Activated CD8-positive, alpha-beta memory T cell treated with anti-CD3 and anti-CD28 coated beads for 1 hour (primary cell): Measurements from ENCODE around the gene PPM1N.
A peak's percentile ranks its signal among the peaks of the same experiment; 100 is the strongest.

Experiments
- DNase-seq, 2 donors: peaks; one replicate each; pipeline ENCODE4 v3.0.0-alpha.2; 2020; ENCODE audit warnings: low read depth in 1 of 2; ENCODE audit errors: extremely low read depth in 1 of 2

PPM1N gene

GRCh38 chr19:45498411-45499195 is at the start of gene PPM1N:
Gene PPM1N, plus strand, starts transcription at chr19:45498443. Its CDS starts 30 bp downstream, at chr19:45498473.
- peak in 1 of 2 donors; percentile 60 for DNase-seq

DNA sequence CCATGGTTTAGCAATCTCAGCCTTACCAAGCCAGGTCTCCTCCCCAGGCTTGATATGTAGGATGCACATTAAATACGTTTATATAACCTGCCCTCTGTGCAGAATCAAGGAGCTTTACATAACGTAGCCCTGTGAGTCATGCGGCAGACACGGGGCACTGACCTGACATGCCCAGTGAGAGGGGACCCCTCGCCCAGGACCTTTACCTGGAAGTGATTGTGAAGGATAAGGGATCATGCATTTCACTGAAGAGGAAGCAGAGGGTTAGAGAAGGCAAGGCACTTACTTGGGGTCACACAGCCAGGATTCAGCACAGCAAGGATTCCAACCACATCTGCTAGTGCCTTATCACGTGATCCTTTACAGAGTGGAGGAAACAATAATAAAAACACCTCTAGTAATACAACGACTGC is 49.4 kb upstream of the PPM1N start:
- no peak for DNase-seq

DNA sequence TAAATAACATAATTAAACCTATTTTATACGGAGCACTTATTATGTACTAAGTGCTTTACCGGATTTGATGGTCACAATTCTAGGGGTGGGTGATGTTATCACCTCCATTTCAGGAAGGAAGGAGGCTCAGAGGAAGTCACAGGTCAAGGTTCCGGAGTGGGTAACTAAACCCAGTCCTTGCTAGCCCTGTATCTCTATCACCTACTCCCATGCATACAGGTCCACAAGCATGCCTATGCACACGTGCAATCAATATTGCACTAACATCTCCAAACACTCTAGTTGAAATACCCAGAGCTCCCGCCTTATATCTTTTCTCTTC is 48.3 kb upstream of the PPM1N start:
- no peak for DNase-seq

DNA sequence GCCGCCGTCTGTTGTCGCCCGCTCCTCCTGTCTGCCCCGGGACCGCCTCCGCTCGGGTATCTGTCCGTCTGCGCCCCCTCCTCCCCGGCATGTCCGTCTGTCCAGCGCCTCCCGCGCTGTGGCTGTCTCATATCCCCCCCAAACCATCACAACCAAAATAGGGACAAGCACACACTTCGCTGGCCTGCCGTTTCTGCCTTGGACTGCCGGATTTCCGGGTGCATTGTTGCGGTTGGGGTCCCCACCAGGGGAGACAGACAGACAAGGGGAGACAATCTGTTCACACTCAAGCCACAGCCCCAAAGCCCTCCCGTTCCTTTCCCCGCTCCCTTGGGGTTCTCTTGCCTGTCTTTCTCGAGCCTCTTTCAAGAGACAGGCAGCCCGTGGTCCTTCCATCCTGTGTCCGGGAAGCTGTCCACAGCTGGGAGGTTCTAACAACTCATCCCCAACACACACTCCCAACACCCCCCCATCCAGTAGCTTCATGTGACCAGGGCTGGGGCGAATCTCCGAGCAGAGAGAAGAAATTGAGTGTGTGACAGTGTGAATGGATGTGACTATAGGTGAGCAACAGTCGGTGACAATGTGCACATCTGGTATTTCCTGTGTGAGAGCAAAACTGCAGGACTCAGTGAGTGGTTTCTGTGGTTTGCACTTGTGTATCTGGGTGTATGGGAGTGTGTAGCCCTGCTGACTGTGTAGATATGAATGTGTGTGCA is 47.0 kb upstream of the PPM1N start:
- no peak for DNase-seq

DNA sequence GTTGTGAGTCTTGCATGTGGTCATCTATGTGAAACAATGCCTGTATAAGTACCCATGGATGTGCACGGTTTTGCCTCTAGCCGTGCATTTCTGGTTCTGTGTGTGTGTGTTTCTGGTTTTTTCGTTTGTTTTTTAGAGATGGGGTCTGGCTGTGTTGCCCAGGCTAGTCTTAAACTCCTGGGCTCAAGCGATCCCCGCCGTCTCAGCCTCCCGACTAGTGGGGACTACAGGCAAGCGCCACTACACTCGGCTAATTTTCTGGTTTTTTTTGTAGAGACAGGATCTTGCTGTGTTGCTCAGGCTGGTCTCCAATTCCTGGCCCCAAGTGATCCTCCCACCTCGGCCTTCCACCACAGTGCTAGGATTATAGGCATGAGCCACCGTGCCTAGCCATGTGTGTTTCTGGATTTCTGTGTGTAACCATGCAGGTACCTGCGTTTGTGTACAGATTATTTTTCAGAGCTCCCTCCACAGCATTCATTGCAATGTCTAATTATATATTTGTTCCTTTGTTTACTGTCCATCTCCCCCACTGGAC is 46.3 kb upstream of the PPM1N start:
- no peak for DNase-seq

GRCh38 chr19:45455707-45456499 is 42.3 kb upstream of the PPM1N start:
- DNase-seq = peak in 1 of 2 donors; percentile 50

DNA sequence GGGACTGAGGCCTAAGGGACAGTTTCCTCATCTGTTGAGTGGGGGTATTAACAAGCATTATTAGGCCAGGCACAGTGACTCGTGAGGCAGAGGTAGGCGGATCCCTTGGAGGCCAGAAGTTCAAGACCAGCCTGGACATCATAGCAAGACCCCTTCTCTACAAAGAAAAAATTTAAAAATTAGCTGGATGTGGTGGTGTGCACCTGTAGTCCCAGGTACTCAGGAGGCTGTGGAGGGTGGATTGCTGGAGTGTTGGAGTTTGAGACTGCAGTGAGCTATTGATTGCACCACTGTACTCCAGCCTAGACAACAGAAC is 41.8 kb upstream of the PPM1N start:
- DNase-seq = no peak

DNA sequence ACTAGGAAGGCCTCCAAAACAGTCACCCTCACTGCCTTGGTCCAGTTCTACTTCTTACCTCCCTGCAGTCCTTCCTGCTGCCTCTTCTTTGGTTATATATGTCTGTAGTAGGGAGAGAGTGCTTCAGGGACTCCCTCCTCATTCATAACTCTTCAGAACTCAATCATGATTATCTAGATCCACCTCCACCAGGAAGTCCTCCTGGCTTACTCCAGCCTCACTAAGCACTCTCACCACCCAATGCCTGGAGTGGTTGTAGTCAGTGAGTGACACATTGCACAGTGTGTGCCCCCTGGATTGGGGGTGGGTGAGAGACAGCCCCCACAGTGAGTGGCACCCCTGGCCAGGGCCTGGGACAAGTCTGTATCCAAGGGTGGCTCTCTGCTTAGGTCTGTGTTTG is 40.5 kb upstream of the PPM1N start:
- no peak for DNase-seq

DNA sequence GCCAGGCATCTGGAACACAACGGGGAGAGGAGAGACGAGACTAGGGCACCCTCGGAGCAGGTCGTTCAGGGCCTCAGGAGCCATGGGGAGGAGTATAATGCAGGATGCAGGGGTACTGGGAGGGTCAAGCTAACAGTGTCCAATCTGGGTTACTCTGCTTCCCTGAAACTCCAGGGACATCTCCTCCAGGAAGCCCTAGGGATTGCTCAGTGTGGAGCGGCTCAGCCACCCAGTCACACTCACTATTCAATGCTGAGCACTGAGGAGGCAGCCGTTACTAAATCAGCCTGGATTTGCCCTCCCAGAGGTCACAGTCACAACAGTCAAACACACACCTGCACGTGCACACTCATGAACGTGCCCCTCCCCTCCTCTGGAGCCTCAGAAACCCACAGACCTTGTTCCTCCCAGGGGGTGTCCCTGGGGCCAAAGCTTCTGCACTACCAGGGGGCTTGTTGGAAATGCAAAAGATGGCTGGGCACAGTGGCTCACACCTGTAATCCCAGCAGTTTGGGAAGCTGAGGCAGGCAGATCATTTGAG is 37.4 kb upstream of the PPM1N start:
- no peak for DNase-seq

GRCh38 chr19:45462174-45462573 is 36.1 kb upstream of the PPM1N start:
- no peak for DNase-seq

DNA sequence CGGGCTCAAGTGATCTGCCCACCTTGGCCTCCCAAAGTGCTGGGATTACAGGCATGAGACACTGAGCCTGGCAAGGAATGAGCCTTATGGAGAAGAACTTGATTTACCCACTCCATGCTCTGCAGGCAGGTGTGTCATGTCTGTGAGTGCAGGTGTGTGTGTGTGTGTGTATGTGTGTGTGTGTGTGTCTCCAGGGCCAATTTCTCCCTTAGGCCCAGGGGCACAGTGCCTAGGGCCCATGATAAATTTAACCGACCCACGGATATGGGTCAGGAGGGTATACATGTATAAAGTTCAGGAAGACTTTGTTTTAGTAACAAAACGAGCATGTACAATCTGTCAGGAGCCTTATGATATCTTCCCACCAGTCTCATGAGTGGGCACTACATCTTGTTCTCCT is 35.0 kb upstream of the PPM1N start:
- DNase-seq = no peak

DNA sequence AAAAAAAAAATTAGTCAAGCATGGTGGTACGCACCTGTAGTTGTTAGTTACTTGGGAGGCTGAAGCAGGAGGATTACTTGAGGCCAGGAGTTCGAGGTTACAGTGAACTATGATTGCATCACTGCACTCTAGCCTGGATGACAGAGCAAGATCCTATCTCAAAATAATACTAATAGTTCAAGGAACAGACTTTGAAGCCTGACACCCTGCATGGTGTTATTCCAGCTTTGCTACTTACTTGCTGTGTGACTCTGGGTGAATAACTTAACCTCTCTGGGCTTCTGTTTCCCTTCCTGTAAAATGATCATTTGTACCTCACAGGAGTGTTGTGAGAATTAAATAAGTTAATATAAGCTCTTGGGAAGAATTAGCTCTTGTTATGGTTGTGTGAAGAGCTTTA is 34.0 kb upstream of the PPM1N start:
- DNase-seq = no peak

DNA sequence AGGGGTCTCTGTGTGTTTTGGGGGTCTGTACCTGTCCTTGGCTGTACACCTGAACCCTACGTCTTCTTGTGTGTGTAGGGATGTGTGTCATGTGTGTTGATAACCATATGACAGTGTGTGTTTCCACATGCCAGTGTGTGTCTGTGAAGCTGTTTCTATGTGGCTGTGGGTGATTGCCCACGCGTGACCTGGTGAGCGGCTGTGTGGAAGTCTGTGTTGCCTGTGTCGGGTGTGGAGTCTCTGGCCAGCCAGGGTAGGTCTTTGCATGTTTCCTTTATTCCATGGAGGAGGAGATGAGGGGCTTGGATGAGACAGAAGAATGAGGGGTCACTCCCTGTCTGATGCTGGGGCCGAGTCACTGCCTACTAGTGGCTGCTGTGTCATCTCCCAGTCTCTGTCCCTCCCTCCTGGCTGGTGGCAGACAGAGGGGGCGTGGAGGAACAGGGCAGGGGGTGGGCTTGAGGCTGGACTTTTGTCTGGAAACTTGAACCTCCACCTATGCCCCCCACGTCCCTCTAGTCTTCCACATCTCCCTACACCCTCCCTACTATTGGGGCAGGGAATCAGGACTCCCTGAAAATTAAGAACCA is 33.3 kb upstream of the PPM1N start:
- no peak for DNase-seq

DNA sequence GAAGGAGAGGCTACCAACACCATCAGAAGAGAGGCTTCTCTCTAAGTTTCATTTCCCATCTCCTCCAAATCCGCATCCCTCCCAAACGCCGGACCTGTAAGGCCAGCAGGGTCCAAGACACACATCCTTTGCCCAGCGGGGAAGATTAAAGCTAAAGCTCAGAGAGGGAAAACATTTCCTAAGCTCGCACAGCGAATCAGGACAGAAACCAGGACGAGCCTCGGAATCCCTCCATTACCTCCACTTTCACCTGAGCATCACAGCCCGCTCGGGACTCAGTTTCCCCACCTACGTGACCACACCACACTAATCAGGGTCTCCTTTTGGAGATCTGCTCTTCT is 31.2 kb upstream of the PPM1N start:
- DNase-seq = no peak

DNA sequence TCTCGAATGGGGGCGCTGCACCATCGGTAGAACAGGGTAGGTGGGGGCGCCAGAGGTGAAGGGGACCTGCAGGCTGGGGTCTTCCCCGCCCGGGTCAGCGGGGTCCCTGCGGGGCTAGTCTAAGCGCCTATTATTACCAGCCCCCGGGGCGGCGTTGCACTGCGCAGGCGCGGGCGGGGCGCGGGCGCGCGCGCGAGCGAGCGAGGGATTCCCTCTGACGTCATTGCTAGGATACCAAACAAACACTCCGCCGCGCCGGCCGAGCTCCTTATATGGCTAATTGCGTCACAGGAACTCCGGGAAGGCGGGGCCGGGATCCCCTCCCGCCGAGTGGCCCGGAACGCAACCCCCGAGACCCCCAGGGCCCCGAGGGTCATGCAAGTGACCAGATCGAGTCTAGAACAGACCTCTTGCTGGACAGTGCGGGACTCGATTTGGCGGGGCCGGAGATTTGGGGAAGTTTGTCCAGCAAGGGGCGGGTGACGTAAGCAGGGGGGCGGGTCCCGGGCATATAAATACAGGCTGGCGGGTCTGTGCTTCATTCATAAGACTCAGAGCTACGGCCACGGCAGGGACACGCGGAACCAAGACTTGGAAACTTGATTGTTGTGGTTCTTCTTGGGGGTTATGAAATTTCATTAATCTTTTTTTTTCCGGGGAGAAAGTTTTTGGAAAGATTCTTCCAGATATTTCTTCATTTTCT is 30.6 kb upstream of the PPM1N start, which contains the start of gene FOSB:
Gene FOSB, plus strand, starts transcription at position 541 of the 703 bp plus-strand sequence. CDS start 591 bp downstream, outside the sequence.
- DNase-seq = peak; percentile 92 to 93

- no peak for DNase-seq
Measured at GRCh38 chr19:45468159-45468651, 30.0 kb upstream of the PPM1N start.

DNA sequence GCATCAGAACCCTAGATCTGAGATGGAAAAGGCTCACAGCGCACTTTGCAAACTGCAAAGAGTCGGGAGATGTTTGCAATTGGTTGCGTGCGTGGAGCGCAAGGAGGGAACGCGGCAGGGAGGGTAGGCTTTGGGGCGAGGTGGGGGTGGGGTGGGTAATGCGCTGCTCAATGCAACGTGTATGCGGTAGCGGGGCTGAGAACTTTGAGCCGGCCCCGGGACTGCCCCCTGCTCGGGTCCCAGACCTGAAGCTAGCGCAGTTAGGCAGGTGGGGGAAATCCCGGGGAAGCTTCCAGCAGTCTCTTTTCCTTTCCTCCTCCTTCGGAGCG is 29.5 kb upstream of the PPM1N start:
- DNase-seq = no peak

DNA sequence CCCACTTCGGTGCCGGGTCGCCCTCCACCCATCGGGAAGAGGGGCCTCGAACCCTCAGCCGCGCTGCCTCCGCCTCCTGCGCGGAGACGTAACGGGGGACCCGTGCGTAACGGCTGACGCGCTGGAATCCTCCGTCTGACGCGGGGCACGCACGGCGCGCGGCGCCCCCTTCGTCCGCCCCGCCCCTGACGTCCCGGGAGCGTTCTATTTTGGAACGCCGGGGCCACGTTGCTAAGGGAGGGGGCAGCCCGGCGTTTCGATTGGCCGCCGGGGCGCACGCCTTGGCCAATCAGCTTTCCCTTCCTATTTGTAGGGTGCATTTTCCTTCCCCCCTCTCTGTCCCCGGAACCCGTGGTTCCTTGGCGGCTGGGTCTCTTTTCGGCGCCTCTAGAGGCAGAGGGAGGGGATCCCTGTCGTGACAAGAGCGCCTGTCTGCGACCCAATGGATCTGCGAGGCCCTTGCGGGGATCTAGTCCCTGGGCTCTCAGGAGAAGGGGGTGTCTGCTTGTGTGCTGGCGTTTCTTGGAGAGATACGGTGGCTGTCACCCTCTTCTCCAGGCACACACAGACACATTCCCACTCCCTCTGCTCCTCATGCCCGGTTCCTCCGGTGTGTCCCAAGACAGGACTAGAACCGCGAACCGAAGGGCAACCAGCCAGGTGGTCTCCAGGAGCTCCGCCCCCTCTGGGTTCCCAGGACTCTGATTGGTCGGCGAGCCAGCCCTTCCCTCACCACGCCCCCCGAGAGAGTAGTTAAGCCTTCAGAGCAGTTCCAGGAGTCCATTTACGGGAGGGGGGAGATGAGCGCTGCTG is 28.9 kb upstream of the PPM1N start:
- DNase-seq = peak; percentile 53 to 87

DNA sequence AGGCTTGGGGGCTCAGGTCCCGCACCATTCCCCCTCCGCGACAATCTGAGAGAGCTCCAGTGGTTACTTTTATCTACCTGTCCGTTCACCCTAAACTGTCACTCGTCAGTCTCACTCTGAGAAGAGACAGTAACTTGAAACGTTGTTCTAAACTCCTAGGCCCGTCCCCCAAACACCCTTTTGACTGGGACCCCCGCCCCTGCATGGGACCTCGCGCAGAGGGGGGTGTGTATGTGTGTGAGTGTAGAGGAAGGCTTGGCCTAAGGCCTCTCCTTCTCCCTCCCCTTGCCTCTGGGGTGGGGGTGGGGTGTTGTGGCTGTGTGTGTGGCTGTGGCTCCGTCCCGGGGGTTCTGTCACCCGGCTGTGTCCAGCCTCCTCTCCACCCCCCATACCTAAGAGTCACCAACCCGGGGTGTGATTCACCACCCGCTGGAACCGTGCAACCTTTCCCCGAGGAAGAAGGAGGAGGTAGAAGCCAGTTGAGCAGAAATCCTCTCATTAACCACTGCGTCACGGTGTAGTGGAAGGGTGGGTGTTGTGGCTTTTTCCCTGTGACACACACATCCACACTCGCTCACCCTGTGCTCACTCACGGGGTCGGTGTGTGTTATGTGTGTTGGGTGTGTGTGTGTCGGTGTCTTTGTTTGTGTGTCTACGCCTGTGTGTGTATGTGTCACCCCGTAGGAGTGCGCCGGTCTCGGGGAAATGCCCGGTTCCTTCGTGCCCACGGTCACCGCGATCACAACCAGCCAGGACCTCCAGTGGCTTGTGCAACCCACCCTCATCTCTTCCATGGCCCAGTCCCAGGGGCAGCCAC is 28.1 kb upstream of the PPM1N start:
- DNase-seq = no peak
